Gastrocnemius medialis (tissue), 4 donors: ENCODE data around the gene MOCS2.

Source experiments
- CTCF ChIP-seq, 5 experiments: fragments of 450-650 bp in 3 of 5; fragments of 200-600 bp in 2 of 5; sonication (generic) in 2 of 5; IDR thresholded peaks in 4 of 5; conservative IDR thresholded peaks in 1 of 5; 1 replicate in 4 of 5; 2 replicates in 1 of 5; pipeline ENCODE4 v1.5.1; 2016 to 2019; ENCODE audit warnings: antibody characterized with exemption in 5 of 5, mild to moderate bottlenecking in 3 of 5, moderate library complexity in 3 of 5
- POLR2A ChIP-seq, 2 donors: fragments of 450-650 bp; IDR thresholded peaks; one replicate each; pipeline ENCODE4 v1.6.1; 2017; ENCODE audit warnings: antibody characterized with exemption in 2 of 2, mild to moderate bottlenecking in 2 of 2, moderate library complexity in 2 of 2

GRCh38 chr5:53120165-53120564 lies 10.6 kb upstream of the MOCS2 start:
- TF ChIP-seq CTCF (IDR thresholded peaks at IDR 0.05 in 4 of 5, conservative IDR thresholded peaks at IDR 0.05 in 1 of 5) (no peak), POLR2A (IDR thresholded peaks at IDR 0.05) (no peak)
